HPDE6-E6E7 (cell line): ENCODE data around the gene TPRG1L.

Source experiments
- DNase-seq: peaks from one replicate; pipeline ENCODE4 v3.0.0; 2011; ENCODE audit warnings: missing footprints; ENCODE audit errors: extremely low spot score

The TPRG1L gene

DNA sequence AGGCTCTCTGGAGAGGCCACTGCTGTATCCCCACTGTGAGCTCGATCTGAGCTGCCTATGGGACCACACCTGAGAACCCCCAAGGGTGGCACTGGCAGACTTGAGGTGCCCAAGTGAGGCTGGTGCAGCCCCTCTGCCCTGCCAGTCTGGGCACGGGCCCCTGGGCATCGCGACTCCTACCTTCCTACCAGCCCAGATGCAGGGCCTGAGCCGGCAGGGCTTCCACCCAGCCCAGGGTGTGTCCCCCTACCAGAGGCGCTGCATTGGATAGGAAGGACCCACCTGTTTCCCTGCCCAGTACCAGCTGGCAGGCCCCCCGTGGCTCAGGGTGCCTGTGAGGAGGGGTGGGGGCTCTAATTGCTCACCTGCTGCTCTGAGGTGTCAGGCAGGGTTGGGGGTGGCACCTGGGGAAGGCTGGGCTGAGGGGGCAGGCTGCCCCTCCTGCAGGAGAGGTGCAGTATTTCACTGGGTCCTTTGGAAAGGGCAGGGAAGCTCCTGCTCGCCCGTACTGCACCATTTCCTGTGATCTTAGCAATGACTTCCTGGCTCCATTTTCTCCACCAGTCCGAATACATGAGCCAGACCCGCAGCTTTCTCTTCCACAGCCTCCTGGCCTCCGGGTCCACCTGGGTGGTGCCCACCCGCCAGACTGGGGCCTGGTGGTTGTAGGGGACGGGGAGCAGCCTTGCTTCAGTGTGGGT, 39.3 kb downstream of the TPRG1L start:
- no peak for DNase-seq

DNA sequence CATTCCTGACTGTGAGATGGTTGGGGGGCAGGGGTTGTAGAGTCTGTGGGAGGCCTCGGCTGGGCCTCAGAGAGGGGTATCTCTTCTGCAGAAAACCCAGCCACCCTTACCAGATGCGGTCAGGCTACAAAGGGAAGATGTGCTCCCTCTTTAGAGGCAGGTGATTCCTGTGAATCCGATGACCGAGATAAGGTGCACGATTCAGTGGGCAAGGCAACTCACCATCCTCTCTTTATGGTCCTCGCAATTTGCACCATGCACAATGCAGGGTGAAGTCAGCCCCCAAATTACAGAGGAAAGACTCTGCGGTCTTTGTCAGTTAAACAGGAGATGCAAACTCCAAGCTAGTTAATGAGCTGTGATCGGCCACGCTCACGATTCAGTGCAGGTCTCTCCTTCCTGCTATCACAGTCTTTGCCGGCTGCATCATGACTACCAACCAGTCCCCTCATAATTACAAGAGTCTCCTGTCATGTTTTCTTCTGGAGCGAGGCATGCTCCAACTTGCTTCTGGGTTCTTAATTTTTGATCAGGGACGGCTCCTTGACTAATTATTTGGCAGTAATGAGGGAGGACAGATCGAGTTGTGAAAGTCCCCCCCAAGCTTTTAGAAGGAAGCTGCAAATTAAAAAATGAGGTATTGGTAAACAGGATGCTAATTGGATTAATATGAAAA, 40.0 kb downstream of the TPRG1L start:
- no peak for DNase-seq

DNA sequence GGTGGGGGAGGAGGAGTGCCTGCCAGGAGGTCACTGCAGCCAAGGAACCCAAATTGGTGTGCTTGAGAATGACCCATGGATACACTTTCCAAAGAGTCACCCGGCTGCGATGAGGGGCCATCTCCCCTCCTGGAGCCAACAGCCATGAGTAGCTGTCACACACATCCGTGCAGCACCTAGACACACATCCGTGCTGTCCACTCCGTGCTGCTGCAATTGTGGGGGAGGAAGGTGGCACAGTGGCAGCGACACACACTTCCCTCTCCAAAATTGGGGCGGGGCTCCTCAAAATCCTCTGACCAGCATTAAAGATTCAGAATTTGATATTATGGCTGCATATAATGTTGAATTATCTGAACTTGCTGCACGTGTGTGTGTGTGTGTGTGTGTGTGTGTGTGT, 43.3 kb downstream of the TPRG1L start:
- DNase-seq, result no peak

DNA sequence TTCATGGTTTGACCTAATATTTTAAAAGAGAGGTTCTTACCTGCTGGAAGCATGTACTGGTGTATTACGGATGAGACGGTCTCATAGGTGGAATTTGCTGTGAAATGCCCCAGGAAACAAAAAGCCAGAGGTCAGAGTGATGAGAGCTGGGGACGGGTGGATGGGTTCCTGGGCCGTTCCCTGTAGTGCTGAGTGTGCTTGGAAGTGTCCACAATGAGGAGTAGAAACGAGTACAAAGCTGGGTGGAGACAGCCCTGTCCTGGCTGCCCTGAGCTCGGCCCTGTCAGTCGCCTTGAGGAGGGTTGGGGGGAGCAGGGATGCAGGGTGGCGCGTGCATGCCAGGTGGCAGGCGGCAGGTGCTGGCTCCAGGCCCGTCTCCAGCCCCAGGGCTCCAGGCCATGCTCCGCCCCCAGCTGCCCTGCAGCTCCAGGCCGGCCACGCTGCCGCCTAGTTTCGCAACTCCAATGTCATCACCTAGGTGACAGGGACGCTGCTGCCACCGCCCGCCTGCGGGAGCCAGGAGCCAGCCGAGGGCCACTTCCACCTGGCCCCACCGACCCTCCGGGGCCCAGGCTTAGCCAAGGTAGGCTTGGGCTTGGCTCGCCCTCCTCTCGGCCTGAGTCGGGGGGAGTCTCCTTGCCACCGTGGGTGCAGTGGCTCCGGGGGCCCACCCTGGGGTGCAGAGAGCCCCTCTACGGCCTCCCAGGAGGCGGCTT, 43.9 kb downstream of the TPRG1L start:
- no peak for DNase-seq

DNA sequence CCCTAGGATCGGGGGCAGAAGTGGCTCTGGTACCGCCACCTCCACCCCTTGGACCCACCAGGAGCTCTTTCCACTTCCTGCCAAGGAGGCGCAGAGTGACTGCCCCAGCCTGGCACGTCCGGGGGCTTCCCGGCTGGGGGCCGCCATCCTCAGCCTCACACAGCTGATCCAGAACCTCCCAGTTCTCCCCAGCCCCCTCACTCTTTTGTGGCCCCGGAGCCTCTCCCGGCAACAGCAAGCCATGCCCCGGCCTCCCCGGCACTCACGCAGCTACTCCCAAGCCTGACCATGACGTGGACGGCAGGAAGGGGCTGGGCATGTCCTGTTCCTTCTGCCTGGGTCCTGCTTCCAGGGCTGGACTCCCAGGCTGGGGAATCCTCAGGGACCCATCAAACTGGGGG, 44.6 kb downstream of the TPRG1L start:
- no peak for DNase-seq

DNA sequence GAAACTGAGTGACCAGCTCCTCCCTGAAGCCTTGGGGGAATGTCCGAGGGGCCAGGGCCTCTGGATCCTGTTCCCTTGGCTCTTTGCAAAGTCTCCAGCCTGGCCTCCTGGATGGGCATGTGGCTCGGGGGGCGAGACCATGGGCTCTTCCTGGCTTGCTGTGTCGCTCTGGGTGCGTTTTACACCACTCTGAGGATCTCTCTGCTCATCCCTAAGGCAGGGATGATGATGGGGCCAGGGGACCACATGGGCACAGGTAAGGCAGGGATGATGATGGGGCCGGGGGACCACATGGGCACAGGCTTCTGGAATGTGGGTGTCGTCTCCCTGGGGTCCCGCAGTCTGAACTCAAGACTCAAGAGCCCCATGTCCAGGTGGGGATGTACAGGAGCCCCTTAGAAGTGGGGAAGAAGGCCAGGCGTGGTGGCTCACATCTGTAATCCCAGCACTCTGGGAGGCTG, 45.2 kb downstream of the TPRG1L start:
- DNase-seq, result no peak

DNA sequence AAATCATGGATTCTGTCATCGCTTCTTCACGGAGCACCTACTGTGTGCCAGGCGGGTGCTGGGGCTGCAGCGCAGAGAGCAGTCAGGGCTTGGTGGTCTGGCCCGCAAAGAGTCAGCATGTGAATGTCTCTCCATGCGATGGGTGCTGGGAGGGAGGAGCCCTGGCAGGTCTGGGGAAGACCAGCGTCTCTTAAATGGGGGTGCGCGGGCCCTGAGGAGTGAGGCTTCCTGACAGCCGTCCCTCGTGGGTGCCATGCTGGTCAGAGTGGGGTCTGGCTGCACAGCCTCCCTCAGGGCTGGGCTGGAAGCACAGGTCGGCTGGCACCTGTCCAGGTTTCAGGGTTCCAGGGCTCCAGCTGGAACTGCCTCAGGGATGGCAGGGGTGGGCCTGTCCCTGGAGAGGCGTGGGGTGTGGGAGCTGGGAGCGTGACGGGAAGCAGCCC, 46.0 kb downstream of the TPRG1L start:
- no peak for DNase-seq

DNA sequence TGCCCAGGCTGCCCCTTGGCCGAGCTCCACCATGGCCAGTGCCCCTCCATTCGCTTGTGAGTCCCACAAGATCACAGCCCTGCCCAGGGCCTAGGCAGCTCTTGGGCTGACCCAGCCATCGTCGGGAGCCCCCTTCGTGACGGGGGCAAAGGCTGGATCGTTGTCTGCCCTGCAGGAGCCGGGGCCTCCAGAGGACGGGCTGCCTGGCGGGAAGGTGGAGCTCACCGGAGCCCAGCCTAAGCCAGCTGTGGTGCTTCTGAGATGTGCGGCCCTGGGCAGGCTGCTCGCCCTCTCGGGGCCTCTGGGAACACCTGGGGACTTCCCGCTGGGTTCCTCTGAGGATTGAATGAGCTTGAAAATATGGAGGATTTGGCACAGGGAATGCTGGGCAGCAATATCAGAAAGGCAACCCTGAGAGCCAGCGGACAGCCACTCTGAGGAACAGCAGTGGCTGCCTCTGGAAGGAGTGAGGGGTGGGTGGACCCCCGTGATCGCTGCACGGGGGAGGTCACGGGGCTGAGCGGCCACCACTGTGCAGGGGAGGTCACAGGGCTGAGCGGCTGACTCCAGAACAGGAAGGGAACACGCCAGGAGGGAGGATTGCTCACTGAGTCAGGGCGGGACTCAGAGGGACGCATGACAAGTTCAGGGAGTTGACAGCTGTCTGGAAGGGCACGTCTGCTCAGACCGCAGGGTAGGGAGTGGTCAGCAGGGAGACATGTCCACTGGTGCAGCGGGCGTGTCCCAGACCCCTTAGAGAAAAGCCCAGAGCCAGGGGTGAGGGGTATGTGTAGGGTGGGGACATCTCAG, 46.8 kb downstream of the TPRG1L start:
- DNase-seq, result no peak

DNA sequence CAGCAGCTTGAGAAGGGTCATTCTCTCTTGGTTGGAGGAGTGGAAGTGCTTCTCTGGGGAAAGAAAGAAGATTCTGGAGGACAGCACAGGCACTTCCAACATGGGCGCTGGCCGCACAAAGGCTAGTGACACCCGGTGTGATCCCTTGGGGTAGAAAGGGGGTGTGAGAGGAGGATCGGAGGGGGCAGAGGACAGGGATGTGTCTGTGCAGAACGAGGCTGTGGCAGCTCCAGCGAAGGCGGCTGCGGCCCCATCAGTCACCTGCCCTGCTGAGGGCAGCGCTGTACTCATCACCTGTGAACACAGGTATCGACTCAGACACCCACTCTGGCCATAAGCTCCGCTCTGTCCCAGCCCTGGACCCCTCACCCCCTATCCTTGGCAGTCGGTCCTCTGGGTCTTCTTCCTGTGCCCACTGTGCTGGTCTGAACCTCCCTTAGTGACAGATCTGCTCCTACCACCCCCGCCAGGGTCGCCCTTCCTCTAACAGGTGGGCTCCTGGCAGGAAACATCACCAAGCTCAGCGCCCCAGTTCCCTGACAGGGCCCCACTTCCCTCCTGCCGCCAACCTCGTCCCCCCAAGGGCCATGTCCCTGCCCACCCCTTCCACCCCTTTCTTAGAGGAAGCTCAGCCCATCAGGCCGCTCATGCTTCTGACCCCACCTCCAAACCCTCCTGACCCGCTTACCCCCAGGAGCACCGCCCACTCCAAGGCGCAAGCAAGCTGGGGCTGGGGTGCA, 47.6 kb downstream of the TPRG1L start:
- no peak for DNase-seq

DNA sequence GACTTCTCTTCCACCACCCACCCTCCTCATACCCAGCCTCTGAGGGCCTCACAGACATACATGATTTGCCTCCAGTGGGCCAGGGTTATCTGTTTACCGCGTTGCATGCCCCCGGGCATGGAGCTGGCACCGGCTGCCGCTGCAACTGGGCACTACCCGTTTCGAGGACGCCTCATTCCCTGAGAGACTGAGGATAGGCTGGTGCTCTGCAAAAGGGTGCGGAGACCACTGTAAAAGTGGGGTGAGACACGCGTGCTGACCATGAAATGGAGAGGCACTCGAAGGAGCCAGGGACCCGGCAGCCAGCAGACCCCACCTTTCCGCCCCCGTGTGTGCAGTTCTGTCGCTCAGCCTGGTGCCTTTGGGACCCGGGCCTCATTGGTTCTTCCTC, 48.2 kb downstream of the TPRG1L start:
- no peak for DNase-seq

DNA sequence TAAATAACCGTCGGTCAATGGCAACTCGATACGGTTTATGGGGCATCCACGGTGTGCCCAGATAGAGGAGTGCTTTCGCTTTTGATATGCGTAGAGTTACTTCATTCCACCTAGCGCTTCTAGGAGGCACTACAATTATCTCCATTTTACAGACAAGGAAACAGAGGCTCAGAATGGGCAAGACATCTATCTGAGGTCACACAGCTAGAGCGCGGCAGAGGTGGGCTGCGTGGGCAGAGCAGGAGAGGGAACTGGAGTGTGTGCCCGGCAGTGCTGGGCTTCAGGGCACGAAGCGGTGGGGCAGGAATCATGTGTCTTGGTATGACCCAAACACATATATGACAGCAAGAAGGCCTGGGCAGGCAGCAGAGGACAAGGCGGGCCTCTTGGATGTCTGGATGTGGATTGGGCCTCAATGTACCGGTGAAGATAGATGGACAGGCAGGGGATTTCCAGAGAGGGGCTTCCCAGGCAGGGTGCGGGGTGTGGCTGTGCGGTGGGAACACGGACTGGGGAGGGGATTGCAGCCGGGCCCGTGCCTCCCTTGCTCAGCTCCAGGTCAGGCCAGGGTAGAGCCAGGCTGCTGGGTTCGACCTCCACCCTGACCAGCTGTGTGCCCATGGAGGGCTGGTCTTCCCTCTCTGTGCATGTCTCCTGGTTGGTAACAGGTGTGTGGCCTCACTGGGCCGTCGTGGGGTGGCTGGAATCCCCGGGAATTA, 48.7 kb downstream of the TPRG1L start:
- DNase-seq, result no peak

DNA sequence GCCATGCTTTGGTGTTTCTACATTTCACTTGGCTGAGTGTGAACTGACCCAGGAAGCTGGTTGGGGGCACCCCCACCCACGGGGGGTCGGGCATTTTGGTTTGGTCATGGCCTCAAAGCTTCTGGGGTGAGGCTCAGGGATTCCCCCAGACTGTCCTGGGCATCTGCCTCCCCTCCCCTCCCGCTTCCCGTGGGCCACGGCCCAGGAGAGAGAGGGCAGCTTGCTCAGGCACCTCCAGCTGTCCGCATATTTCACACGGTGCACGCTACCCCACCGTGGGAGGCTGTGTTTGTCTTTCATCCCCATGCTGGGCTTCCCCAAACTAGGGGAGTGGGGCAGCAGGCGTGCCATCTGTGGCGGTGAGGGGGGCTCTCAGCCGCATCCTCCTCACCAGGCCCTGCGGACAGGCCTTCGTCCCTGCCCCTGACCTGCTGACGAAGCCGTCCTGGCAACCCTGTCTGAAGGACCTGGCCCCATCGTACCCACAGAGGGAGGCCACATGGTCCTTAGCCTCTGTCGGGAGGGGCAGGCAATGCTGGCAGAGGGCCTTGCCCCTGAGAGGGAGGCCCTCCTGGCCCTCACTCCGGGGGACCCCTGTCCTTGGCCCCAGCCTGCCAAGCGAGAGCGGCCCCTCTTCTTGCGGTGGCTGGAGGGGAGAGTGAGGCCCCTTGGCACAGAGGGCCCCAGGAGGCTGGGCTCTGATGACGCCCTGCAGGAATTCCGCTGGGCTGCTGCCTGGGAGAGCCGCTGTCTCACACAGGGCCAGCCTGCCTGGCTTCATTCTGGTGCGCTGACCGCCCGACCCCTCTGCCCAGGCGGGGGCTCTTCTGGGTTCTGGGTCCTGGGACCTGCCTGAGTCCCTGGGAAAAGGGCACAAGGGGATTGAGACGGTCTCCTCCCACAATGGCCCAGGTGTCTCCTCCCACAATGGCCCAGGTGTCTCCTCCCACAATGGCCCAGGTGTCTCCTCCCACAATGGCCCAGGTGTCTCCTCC, 49.6 kb downstream of the TPRG1L start:
- no peak for DNase-seq

DNA sequence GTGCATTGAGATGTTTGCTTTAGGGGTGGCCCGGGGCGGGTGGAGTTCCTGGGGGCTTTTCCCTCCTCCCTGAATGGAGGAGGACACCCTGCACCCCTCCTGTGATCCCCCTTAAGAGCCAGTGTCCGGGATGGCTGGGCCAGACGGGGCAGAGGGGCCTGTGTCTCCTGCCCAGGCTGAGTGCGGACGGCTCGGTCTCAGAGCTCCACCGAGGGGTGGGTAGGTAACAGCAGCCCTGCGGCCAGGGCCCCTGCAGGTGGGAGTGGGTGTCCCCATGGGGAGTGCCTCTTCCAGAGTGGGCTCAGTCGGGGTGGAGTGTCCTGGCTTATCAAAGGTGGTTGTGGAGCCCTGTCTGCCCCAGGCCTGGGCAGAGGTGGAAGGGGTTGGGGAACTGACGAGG, 50.6 kb downstream of the TPRG1L start:
- DNase-seq, result no peak

DNA sequence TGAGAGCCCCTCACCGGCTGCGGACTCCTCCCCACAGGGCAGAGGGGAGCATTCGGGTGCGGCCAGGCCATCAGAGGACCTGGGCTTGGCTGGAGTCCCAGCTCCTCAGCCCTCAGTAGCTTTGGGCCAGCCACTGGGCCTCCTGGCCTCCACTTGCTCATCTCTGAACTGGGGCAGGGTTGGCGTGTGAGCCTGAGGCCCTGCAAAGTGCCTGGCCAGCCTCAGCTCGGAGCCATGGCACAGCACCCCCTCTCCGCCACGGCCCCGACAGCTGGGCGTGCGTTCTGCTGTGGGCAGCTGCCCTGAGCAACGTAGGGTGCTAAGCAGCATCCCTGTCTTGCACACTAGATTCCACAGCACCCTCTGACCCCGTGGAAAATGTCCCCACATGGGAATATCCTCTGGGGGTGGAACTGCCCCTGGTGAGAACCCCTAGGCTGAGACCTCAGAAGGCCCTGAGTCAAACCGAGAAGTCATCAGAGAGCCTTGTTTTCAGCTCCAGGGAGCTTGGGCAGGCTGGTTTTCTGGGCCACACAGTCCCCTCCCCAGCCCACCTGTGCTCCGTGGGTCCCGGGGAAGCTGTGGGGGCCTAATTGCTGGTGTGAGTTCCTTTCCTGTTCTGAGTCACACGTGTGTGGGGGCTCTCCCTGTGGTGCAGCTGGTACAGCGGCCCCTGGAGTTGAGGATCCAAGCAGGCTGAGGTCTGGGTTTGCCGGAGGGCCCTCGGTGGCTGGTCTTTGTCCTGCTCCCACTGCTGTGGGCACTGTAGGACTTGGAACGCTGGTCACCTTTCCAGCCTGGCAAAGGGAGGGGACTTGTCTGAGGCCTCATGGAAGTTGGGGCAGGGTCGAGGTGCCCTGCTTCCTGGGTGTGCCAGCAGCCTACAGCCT, 52.0 kb downstream of the TPRG1L start:
- no peak for DNase-seq

DNA sequence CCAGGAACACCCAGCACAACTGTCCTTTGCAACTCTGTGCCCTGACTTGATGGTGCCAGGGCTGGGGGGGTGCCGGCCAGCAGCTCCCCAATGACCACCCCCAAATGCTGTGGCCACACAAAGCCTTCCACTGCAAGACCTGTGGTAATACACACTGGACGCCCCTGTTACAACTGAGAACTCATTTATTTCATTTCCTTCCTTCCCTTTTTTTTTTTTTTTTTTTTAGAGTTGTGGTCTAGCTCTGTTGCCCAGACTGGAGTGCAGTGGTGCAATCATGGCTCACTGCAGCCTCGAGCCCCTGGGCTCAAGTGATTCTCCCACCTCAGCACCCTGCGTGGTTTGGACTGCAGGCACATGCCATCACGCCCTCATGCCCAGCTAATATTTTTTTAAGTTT, 52.7 kb downstream of the TPRG1L start:
- no peak for DNase-seq

DNA sequence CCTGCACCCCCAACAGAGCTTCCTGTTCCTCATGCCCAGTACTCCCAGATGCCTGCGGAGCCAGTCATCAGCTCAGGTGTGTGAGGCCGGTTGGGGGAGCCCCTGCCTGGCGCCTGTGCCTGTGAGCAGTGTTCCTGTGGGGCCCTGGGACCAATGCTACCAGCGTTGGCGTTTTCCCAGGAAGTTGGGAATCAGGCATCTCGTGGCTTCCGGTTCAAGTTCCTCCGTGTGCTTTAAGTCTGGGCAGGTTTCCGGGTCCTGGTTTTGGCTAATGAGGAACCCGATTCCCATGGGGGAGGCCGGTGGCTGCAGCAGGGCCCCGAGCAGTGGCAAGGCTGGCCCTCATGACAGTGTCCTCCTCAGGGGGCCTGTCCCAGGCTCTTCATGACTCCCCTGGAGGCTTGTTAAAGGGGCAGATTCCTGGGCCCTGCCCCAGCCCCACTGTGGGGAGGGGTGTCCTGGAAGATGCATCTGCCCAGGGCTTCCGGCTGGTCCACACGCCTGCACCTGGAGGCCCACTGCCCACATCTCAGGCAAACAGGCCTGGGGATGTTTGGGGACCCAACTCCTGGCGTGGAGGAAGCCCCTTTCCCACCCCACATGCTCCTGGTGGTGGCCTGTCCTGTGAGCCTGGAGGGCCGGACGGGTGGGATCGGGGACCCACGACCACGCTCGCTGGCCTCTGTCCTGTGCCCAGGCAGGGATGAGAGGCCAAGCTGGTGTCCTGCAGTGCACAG, 53.7 kb downstream of the TPRG1L start:
- no peak for DNase-seq

DNA sequence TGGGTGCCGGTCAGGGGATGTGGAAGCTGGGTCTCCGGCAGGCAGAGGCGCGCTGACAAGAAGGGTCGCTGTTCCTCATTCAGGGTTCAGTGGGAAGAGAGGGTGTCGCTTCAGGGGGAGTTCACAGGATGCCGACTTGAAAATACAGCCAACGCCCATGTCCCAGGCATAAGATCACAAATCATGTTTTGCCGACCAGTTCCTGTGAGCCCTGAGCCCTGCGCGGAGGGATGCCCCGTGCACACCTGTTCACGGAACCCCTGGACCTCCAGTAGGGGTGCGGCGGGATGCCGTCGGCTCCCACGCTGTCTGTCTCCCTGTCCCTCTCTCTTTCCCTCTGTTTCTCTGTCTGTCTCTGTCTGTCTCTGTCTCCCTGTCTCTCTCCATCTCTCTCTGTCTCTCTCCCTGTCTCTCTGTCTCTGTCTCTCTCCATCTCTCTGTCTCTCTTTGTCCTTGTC, 54.3 kb downstream of the TPRG1L start:
- no peak for DNase-seq
